Testis (tissue), 3 donors: Measurements from ENCODE around the gene NKD1. TPM values are rescaled to one million over a fixed set of nuclear protein-coding genes. Genes with fewer than 3 reads are reported as not detected.

ENCODE experiments used
- DNase-seq: peaks from one replicate; pipeline ENCODE4 v3.0.0-alpha.2; 2019
- H3K27ac ChIP-seq, 2 donors: fragments of 200-600 bp; sonication (generic); one replicate each; pipeline ENCODE4 v1.5.1; 2019
- H3K27me3 ChIP-seq: fragments of 200-600 bp; sonication (generic); one replicate; pipeline ENCODE4 v1.5.1; 2019
- H3K36me3 ChIP-seq: fragments of 200-600 bp; sonication (generic); one replicate; pipeline ENCODE4 v1.5.1; 2017; ENCODE audit warnings: low read depth; ENCODE audit errors: missing control alignments
- H3K4me1 ChIP-seq: fragments of 200-600 bp; sonication (generic); one replicate; pipeline ENCODE4 v1.5.1; 2019
- H3K4me3 ChIP-seq, 2 donors: fragments of 200-600 bp; sonication (generic); one replicate each; pipeline ENCODE4 v1.5.1; 2017 to 2019
- H3K9me3 ChIP-seq: fragments of 200-600 bp; sonication (generic); one replicate; pipeline ENCODE4 v1.5.1; 2017
- CTCF ChIP-seq, 3 experiments: fragments of 450-650 bp in 2 of 3; fragments of 200-600 bp in 1 of 3; sonication (generic) in 1 of 3; IDR thresholded peaks; one replicate each; pipeline ENCODE4 v1.5.1; 2016 to 2019; ENCODE audit warnings: antibody characterized with exemption in 3 of 3, mild to moderate bottlenecking in 2 of 3, moderate library complexity in 1 of 3
- POLR2A ChIP-seq: fragments of 450-650 bp; IDR thresholded peaks from one replicate; pipeline ENCODE4 v1.6.1; 2017; ENCODE audit warnings: antibody characterized with exemption, mild to moderate bottlenecking, moderate library complexity
- WGBS, 2 donors: methylation state at CpG; one replicate each; pipeline ENCODE4 v1.1.5; 2018; 5-methylcytosine and 5-hydroxymethylcytosine counted together
- intact Hi-C: fragments of 100-400 bp; cut with DNase I; formaldehyde crosslinking; loops from one replicate; pipeline ENCODE4 v1.15.1; 2023; ENCODE audit warnings: low total_unique reads
- polyA plus RNA-seq: library from polyadenylated mRNA; stranded (reverse); fragments of 350-450 nt; fragmentation: Illumina TruSeq; extraction: RNeasy Lipid Tissue Mini Kit (QIAGEN cat#74804); gene quantifications from one replicate; pipeline ENCODE4 v1.2.3, GENCODE V29; 2014; ENCODE audit warnings: low read depth, low replicate concordance; ENCODE audit not compliant: insufficient read depth
- total RNA-seq, 2 donors: library from RNA; depleted of rRNA; stranded (reverse); fragments of >200 nt; gene quantifications; one replicate each; pipeline ENCODE4 v1.2.3, GENCODE V29; 2016

The NKD1 gene
- total and polyA plus RNA-seq, 3 donors from 2014 or later = 5.9 to 14.4 (median 8.4) TPM

GRCh38 chr16:50688867-50689266 lies 140.7 kb downstream of the NKD1 start:
- intact Hi-C loops = no loop called here
- Histone ChIP-seq H3K27me3 (no peaks in the 10 kb centered on the region), H3K9me3 (no peaks in the 10 kb centered on the region), H3K36me3 (no peaks in the 10 kb centered on the region), H3K4me1 (no peaks in the 10 kb centered on the region), H3K4me3 (no peak overlapping the region), H3K27ac (no peak overlapping the region)
- DNase-seq = no peak
- TF ChIP-seq CTCF (IDR thresholded peaks at IDR 0.05) (no peak), POLR2A (no peak)
- 84 to 94% methylated on average over 3 of the region's 3 CpGs for WGBS, 2 donors

- H3K27me3 ChIP-seq = no peaks in the 10 kb centered on the region
- TF ChIP-seq POLR2A (no peak), CTCF (IDR thresholded peaks at IDR 0.05) (no peak)
- intact Hi-C loops = no loop called here
Measured at GRCh38 chr16:50690177-50690576, 142.0 kb downstream of the NKD1 start.

GRCh38 chr16:50692644-50692998 lies 144.4 kb downstream of the NKD1 start:
- no peaks in the 10 kb centered on the region for H3K36me3 ChIP-seq
- TF ChIP-seq POLR2A = no peak
- no peak for TF ChIP-seq CTCF (IDR thresholded peaks at IDR 0.05)
- H3K9me3 ChIP-seq = no peaks in the 10 kb centered on the region
- no peak overlapping the region for H3K27ac ChIP-seq
- DNase-seq = no peak
- peaks cover 11% of the 10 kb centered on the region for H3K4me1 ChIP-seq
- 66 to 67% methylated on average over 4 of the region's 4 CpGs for WGBS, 2 donors
- H3K4me3 ChIP-seq = no peak overlapping the region
- intact Hi-C loops = no loop called here
- H3K27me3 ChIP-seq = no peaks in the 10 kb centered on the region

More at GRCh38 chr16:50690177-50690576, 142.0 kb downstream of the NKD1 start:
- no peak overlapping the region for H3K27ac ChIP-seq
- no peaks in the 10 kb centered on the region for H3K4me1 ChIP-seq
- no peak for DNase-seq
- H3K4me3 ChIP-seq = no peak overlapping the region
- H3K9me3 ChIP-seq = no peaks in the 10 kb centered on the region
- no peaks in the 10 kb centered on the region for H3K36me3 ChIP-seq
- 92 to 97% methylated on average over 2 of the region's 2 CpGs for WGBS, 2 donors

- intact Hi-C loops = no loop called here
- DNase-seq = no peak
- Histone ChIP-seq H3K9me3 (no peaks in the 10 kb centered on the region), H3K27me3 (no peaks in the 10 kb centered on the region), H3K27ac (no peak within 1 kb of the TSS), H3K4me1 (peaks cover 13% of the 10 kb centered on the region), H3K36me3 (no peaks in the 10 kb centered on the region), H3K4me3 (peak within 1 kb of the TSS; percentile 39 to 45)
- TF ChIP-seq POLR2A (no peak), CTCF (IDR thresholded peaks at IDR 0.05) (no peak)
- 14 to 16% methylated on average over 28 to 32 of the region's 56 CpGs for WGBS, 2 donors
Measured at GRCh38 chr16:50692999-50693781, 145.0 kb downstream of the NKD1 start, which contains the start of gene NOD2. NOD2 (plus strand) TSS chr16:50693606; CDS start chr16:50699496, 5,890 bp downstream.

- WGBS, 2 donors = 94 to 100% methylated on average over 2 of the region's 2 CpGs
- Histone ChIP-seq H3K9me3 (no peaks in the 10 kb centered on the region), H3K27me3 (no peaks in the 10 kb centered on the region), H3K27ac (no peak overlapping the region), H3K36me3 (no peaks in the 10 kb centered on the region), H3K4me1 (peaks cover 13% of the 10 kb centered on the region), H3K4me3 (peak overlapping the region in 1 of 2 donors; percentile 45)
- TF ChIP-seq POLR2A = no peak
- TF ChIP-seq CTCF (IDR thresholded peaks at IDR 0.05) = no peak
- no peak for DNase-seq
- intact Hi-C loops = no loop called here
Measured at GRCh38 chr16:50694206-50694605, 146.0 kb downstream of the NKD1 start.
